NOMO-1 (cell line): ENCODE measurements around the gene PLD5.
"Not testable (repeated sequence)": the region's sequence is repeated elsewhere in the genome, so short reads cannot be mapped to it uniquely, and the experiment has no call there.

Source experiments
- DNase-seq, 2 experiments: peaks; one replicate each; lab custom pipeline; 2025; ENCODE audit not compliant: unreplicated experiment in 2 of 2; lab: John Stamatoyannopoulos, UW

The PLD5 gene

GRCh38 chr1:242506724-242507123 lies 17.8 kb downstream of the PLD5 start:
- no peak for DNase-seq

GRCh38 chr1:242489545-242489944 lies 35.0 kb downstream of the PLD5 start:
- DNase-seq = no peak

GRCh38 chr1:242477944-242478343 lies 46.6 kb downstream of the PLD5 start:
- DNase-seq = no peak

GRCh38 chr1:242470774-242471173 lies 53.7 kb downstream of the PLD5 start:
- no peak for DNase-seq

- peak; percentile 42 to 72 for DNase-seq
Observed at GRCh38 chr1:242468784-242469183, 55.7 kb downstream of the PLD5 start.

- peak; percentile 13 to 20 for DNase-seq
Observed at GRCh38 chr1:242467556-242468145, 56.8 kb downstream of the PLD5 start.

- DNase-seq = no peak
Observed at GRCh38 chr1:242462867-242463266, 61.6 kb downstream of the PLD5 start.

- not testable (repeated sequence) for DNase-seq
Observed at GRCh38 chr1:242459740-242460139, 64.8 kb downstream of the PLD5 start.

- DNase-seq = no peak
Observed at GRCh38 chr1:242456726-242457269, 67.7 kb downstream of the PLD5 start.

GRCh38 chr1:242455052-242455361 lies 69.5 kb downstream of the PLD5 start:
- no peak for DNase-seq

- peak in 1 of 2 experiments; percentile 11 for DNase-seq
Observed at GRCh38 chr1:242454262-242455051, 70.0 kb downstream of the PLD5 start.

GRCh38 chr1:242452573-242452972 lies 71.9 kb downstream of the PLD5 start:
- no peak for DNase-seq

GRCh38 chr1:242449661-242450060 lies 74.8 kb downstream of the PLD5 start:
- DNase-seq = no peak

GRCh38 chr1:242448910-242449645 lies 75.4 kb downstream of the PLD5 start:
- DNase-seq = no peak

- no peak for DNase-seq
Observed at GRCh38 chr1:242447689-242448088, 76.8 kb downstream of the PLD5 start.

- DNase-seq = no peak
Observed at GRCh38 chr1:242440757-242441156, 83.7 kb downstream of the PLD5 start.

- no peak for DNase-seq
Observed at GRCh38 chr1:242435200-242435599, 89.3 kb downstream of the PLD5 start.

GRCh38 chr1:242432491-242433095 lies 91.9 kb downstream of the PLD5 start:
- DNase-seq = no peak

GRCh38 chr1:242431786-242432185 lies 92.7 kb downstream of the PLD5 start:
- no peak for DNase-seq

GRCh38 chr1:242430956-242431355 lies 93.5 kb downstream of the PLD5 start:
- DNase-seq = no peak
